H1 (cell line): ENCODE data around the gene LURAP1L. TPM values are rescaled to one million over a fixed set of nuclear protein-coding genes. Genes with fewer than 3 reads are reported as not detected.

ENCODE experiments used
- CTCF ChIA-PET: fragments of 300-600 bp; sonication (Branson Sonifier 250); formaldehyde crosslinking; loops from one replicate; lab custom pipeline; 2021; ENCODE audit not compliant: partially characterized antibody; lab: Charles Lee
- POLR2A ChIA-PET: fragments of 300-600 bp; sonication (Branson Sonifier 250); formaldehyde crosslinking; loops from one replicate; lab custom pipeline; 2021; ENCODE audit warnings: inconsistent platforms; ENCODE audit not compliant: partially characterized antibody; lab: Charles Lee
- DNase-seq, 2 experiments: peaks; one replicate each; pipeline versions ENCODE4 v3.0.0 to v3.0.0-alpha.2; 2010 to 2022; ENCODE audit warnings: low spot score in 2 of 2, low read depth in 1 of 2, mixed read lengths in 1 of 2
- FAIRE-seq: peaks from 2 replicates; lab custom pipeline; 2011; peaks lifted over from hg19 to GRCh38; lab: Jason Lieb, UNC
- H2AFZ ChIP-seq: 2 replicates; pipeline ENCODE4 v1.8.1; 2012; ENCODE audit warnings: low read length, inconsistent platforms
- H2AK5ac ChIP-seq: 2 replicates; pipeline ENCODE4 v1.6.1; 2013; ENCODE audit warnings: low read depth, low read length
- H2BK120ac ChIP-seq: replicated peaks from 2 replicates; pipeline ENCODE3; 2013; ENCODE audit warnings: low read depth, low read length, inconsistent platforms
- H2BK12ac ChIP-seq: 2 replicates; pipeline ENCODE4 v1.6.1; 2013; ENCODE audit warnings: low read depth, low read length
- H2BK15ac ChIP-seq: 2 replicates; pipeline ENCODE4 v1.6.1; 2013; ENCODE audit warnings: low read length
- H2BK20ac ChIP-seq: 2 replicates; pipeline ENCODE4 v1.6.1; 2013; ENCODE audit warnings: low read length
- H2BK5ac ChIP-seq: 2 replicates; pipeline ENCODE4 v1.6.1; 2013; ENCODE audit warnings: low read depth, low read length
- H3K14ac ChIP-seq: 2 replicates; pipeline ENCODE4 v1.6.1; 2013; ENCODE audit warnings: inconsistent platforms; ENCODE audit not compliant: insufficient read length
- H3K18ac ChIP-seq: 2 replicates; pipeline ENCODE4 v1.6.1; 2013; ENCODE audit warnings: low read length; ENCODE audit errors: extremely low read depth
- H3K23ac ChIP-seq: 2 replicates; pipeline ENCODE4 v1.6.1; 2013; ENCODE audit warnings: inconsistent platforms; ENCODE audit not compliant: insufficient read length
- H3K23me2 ChIP-seq: 2 replicates; pipeline ENCODE4 v1.6.1; 2013; ENCODE audit warnings: low read depth, low read length
- H3K27ac ChIP-seq: 2 replicates; pipeline ENCODE4 v1.6.1; 2011; ENCODE audit warnings: low read depth, low read length, inconsistent platforms
- H3K27me3 ChIP-seq, 4 experiments: replicated peaks in 1 of 4; 1 replicate in 1 of 4; 2 replicates in 3 of 4; pipeline versions ENCODE4 v1.6.1 to v1.8.1; 2011 to 2013; ENCODE audit warnings: low read length in 3 of 4, mild to moderate bottlenecking in 3 of 4, inconsistent platforms in 2 of 4, mixed read lengths in 2 of 4, moderate library complexity in 1 of 4; ENCODE audit not compliant: control insufficient read depth in 3 of 4, insufficient read depth in 3 of 4; ENCODE audit errors: extremely low read depth in 1 of 4
- H3K36me3 ChIP-seq, 4 experiments: 2 replicates each; pipeline versions ENCODE4 v1.6.1 to v1.8.1; 2011 to 2013; ENCODE audit warnings: mild to moderate bottlenecking in 4 of 4, low read length in 3 of 4, moderate library complexity in 2 of 4, control low read depth in 1 of 4, inconsistent platforms in 1 of 4; ENCODE audit not compliant: insufficient read depth in 4 of 4, control insufficient read depth in 2 of 4
- H3K4ac ChIP-seq: replicated peaks from 2 replicates; pipeline ENCODE3; 2013; ENCODE audit warnings: low read length, low read depth, mixed read lengths, inconsistent platforms; ENCODE audit not compliant: insufficient read length
- H3K4me1 ChIP-seq, 4 experiments: replicated peaks in 1 of 4; 1 replicate in 1 of 4; 2 replicates in 3 of 4; pipeline versions ENCODE4 v1.6.1 to v1.8.1; 2011 to 2013; ENCODE audit warnings: low read length in 3 of 4, inconsistent platforms in 2 of 4, mixed read lengths in 1 of 4; ENCODE audit not compliant: insufficient read depth in 4 of 4, control insufficient read depth in 3 of 4
- H3K4me2 ChIP-seq, 2 experiments: 2 replicates each; pipeline versions ENCODE4 v1.6.1 to v1.8.1; 2011 to 2013; ENCODE audit warnings: low read depth in 2 of 2, low read length in 2 of 2, control low read depth in 1 of 2, inconsistent platforms in 1 of 2, mild to moderate bottlenecking in 1 of 2; ENCODE audit not compliant: insufficient read depth in 1 of 2
- H3K4me3 ChIP-seq, 4 experiments: fragments of 200-600, 300-600 bp in 1 of 4; sonication (generic), shearing (Covaris generic), sonication (Bioruptor Twin) in 1 of 4; 2 replicates each; pipeline versions ENCODE4 v1.5.1 to v1.8.1; 2011 to 2016; ENCODE audit warnings: low read length in 4 of 4, low read depth in 3 of 4, control low read depth in 2 of 4, inconsistent platforms in 2 of 4, mild to moderate bottlenecking in 2 of 4, mixed read lengths in 1 of 4, moderate library complexity in 1 of 4; ENCODE audit not compliant: insufficient read depth in 2 of 4; ENCODE audit errors: extremely low read depth in 1 of 4
- H3K56ac ChIP-seq: replicated peaks from 2 replicates; pipeline ENCODE3; 2013; ENCODE audit warnings: low read depth, mild to moderate bottlenecking, mixed read lengths, low read length, inconsistent platforms; ENCODE audit not compliant: insufficient read length
- H3K79me1 ChIP-seq: 2 replicates; pipeline ENCODE4 v1.6.1; 2013; ENCODE audit warnings: low read depth, low read length, control low read depth
- H3K79me2 ChIP-seq, 2 experiments: 2 replicates each; pipeline versions ENCODE4 v1.6.1 to v1.8.1; 2012 to 2013; ENCODE audit warnings: low read length in 2 of 2, mild to moderate bottlenecking in 2 of 2, inconsistent platforms in 1 of 2; ENCODE audit not compliant: insufficient read depth in 2 of 2, control insufficient read depth in 1 of 2
- H3K9ac ChIP-seq, 4 experiments: replicated peaks in 1 of 4; 1 replicate in 1 of 4; 2 replicates in 3 of 4; pipeline versions ENCODE4 v1.6.1 to v1.8.1; 2011 to 2013; ENCODE audit warnings: low read depth in 3 of 4, low read length in 3 of 4, control low read depth in 2 of 4, mild to moderate bottlenecking in 2 of 4, moderate library complexity in 2 of 4, inconsistent platforms in 1 of 4; ENCODE audit errors: extremely low read depth in 1 of 4
- H3K9me3 ChIP-seq, 2 experiments: 2 replicates each; pipeline versions ENCODE4 v1.6.1 to v1.8.1; 2012 to 2013; ENCODE audit warnings: mild to moderate bottlenecking in 2 of 2, moderate library complexity in 2 of 2, control low read depth in 1 of 2, inconsistent platforms in 1 of 2, low read depth in 1 of 2, low read length in 1 of 2, mixed read lengths in 1 of 2; ENCODE audit not compliant: insufficient read depth in 2 of 2
- H4K20me1 ChIP-seq, 2 experiments: replicated peaks in 1 of 2; 2 replicates each; pipeline versions ENCODE3 to v1.8.1; 2011 to 2013; ENCODE audit warnings: inconsistent platforms in 2 of 2, low read length in 2 of 2, mild to moderate bottlenecking in 1 of 2; ENCODE audit not compliant: insufficient read depth in 2 of 2, control insufficient read depth in 1 of 2
- H4K5ac ChIP-seq: 2 replicates; pipeline ENCODE4 v1.6.1; 2013; ENCODE audit warnings: low read length, low read depth, mixed read lengths, inconsistent platforms; ENCODE audit not compliant: insufficient read length
- H4K8ac ChIP-seq: 2 replicates; pipeline ENCODE4 v1.8.0; 2013; ENCODE audit warnings: mild to moderate bottlenecking, moderate library complexity, low read length, inconsistent platforms; ENCODE audit not compliant: insufficient read depth; ENCODE audit errors: extremely low read depth
- H4K91ac ChIP-seq: replicated peaks from 2 replicates; pipeline ENCODE3; 2013; ENCODE audit warnings: low read length, mixed read lengths, inconsistent platforms; ENCODE audit not compliant: insufficient read length
- ASH2L ChIP-seq: fragments of 200-600, 300-600 bp; sonication (generic); IDR thresholded peaks from one replicate; pipeline ENCODE4 v1.7.1; 2017; ENCODE audit warnings: low read length
- BACH1 ChIP-seq: IDR thresholded peaks from 2 replicates; pipeline ENCODE4 v1.6.1; 2012; ENCODE audit warnings: low read length, improper control_type of control experiment
- CHD2 ChIP-seq: IDR thresholded peaks from 2 replicates; pipeline ENCODE4 v1.6.1; 2012; ENCODE audit warnings: low read length, improper control_type of control experiment
- CTCF ChIP-seq, 3 experiments: IDR thresholded peaks; 1 replicate in 2 of 3; 2 replicates in 1 of 3; pipeline versions ENCODE4 v1.5.1 to v1.6.1; 2011; ENCODE audit warnings: low read length in 3 of 3, mild to moderate bottlenecking in 3 of 3, inconsistent platforms in 2 of 3, low read depth in 1 of 3, moderate library complexity in 1 of 3; ENCODE audit not compliant: insufficient read depth in 1 of 3; ENCODE audit errors: control extremely low read depth in 1 of 3
- EGR1 ChIP-seq: IDR thresholded peaks from 2 replicates; pipeline ENCODE4 v1.6.1; 2011; ENCODE audit warnings: low read depth, low read length, borderline replicate concordance
- EZH2 ChIP-seq: fragments of 200-600 bp; sonication (generic); IDR thresholded peaks from 2 replicates; pipeline ENCODE4 v1.7.1; 2012; ENCODE audit warnings: low read depth, mild to moderate bottlenecking, moderate library complexity, low read length, inconsistent platforms; ENCODE audit not compliant: severe bottlenecking
- GABPA ChIP-seq: IDR thresholded peaks from 2 replicates; pipeline ENCODE4 v1.6.1; 2011; ENCODE audit warnings: mild to moderate bottlenecking, low read length, moderate library complexity, borderline replicate concordance; ENCODE audit not compliant: insufficient read depth
- JUN ChIP-seq: IDR thresholded peaks from 2 replicates; pipeline ENCODE4 v1.6.1; 2011; ENCODE audit warnings: low read depth, mild to moderate bottlenecking, improper control_type of control experiment, low read length
- POLR2A ChIP-seq, 2 experiments: IDR thresholded peaks; 1 replicate in 1 of 2; 2 replicates in 1 of 2; pipeline ENCODE4 v1.6.1; 2011; ENCODE audit warnings: low read depth in 2 of 2, low read length in 2 of 2, mild to moderate bottlenecking in 2 of 2; ENCODE audit errors: control extremely low read depth in 1 of 2
- SAP30 ChIP-seq: fragments of 300-600 bp; sonication (generic); IDR thresholded peaks from 2 replicates; pipeline ENCODE4 v1.7.1; 2012; ENCODE audit warnings: low read length, moderate library complexity, mild to moderate bottlenecking, inconsistent platforms; ENCODE audit not compliant: insufficient read depth, insufficient replicate concordance
- SP2 ChIP-seq: IDR thresholded peaks from 2 replicates; pipeline ENCODE4 v1.6.1; 2012; ENCODE audit warnings: mild to moderate bottlenecking, low read length, inconsistent platforms
- SP4 ChIP-seq: IDR thresholded peaks from 2 replicates; pipeline ENCODE4 v1.6.1; 2012; ENCODE audit warnings: low read length, inconsistent platforms
- SUZ12 ChIP-seq: fragments of 200-600 bp; sonication (generic); IDR thresholded peaks from 2 replicates; pipeline ENCODE4 v1.6.1; 2012; ENCODE audit warnings: mild to moderate bottlenecking, inconsistent platforms, low read length, moderate library complexity, mixed read lengths
- TCF12 ChIP-seq: IDR thresholded peaks from 2 replicates; pipeline ENCODE4 v1.6.1; 2011; ENCODE audit warnings: low read depth, mild to moderate bottlenecking, low read length
- polyA plus RNA-seq, 7 experiments: library from polyadenylated mRNA; depleted of rRNA in 3 of 7; stranded (reverse) in 5 of 7; unstranded in 2 of 7; fragments of >200 nt in 5 of 7; fragments of 200-250 nt in 2 of 7; gene quantifications; 1 replicate in 5 of 7; 2 replicates in 1 of 7; 4 replicates in 1 of 7; pipeline versions ENCODE4 v1.2.1 to v1.2.3, GENCODE V29; 2011 to 2013; ENCODE audit warnings: missing spikeins in 2 of 7, mixed read lengths in 2 of 7
- total RNA-seq: library from RNA; stranded (reverse); fragmentation: NEBNext Ultra II Directional; extraction: Animal tissue kit (Norgen Biotek cat#: 25700); gene quantifications from 2 replicates; pipeline ENCODE4 v1.2.1, GENCODE V29; 2021

The LURAP1L gene
- total and polyA plus RNA-seq, 2 of the 8 experiments (the other 6 are each of a cell fraction or from before 2014, with no cell fraction given): 0.63 to 1.2 TPM

- no peak for FAIRE-seq
- H3K36me3 ChIP-seq: no peaks in the 10 kb centered on the region
- no peak overlapping the region for H2BK120ac ChIP-seq
- no peaks in the 10 kb centered on the region for H4K20me1 ChIP-seq
- no peak overlapping the region for H2AK5ac ChIP-seq
- ChIA-PET CTCF (interaction anchor here (1.6 kb wide), 1 partner anchor 28 kb away, joined by 4 read pairs; no protein-coding TSS in a partner anchor), POLR2A (no interaction called here)
- no peaks in the 10 kb centered on the region for H3K4me1 ChIP-seq
- no peak overlapping the region for H3K27ac ChIP-seq
- H3K4me2 ChIP-seq: no peak overlapping the region
- H3K79me2 ChIP-seq: no peaks in the 10 kb centered on the region
- no peak overlapping the region for H2BK5ac ChIP-seq
- H3K18ac ChIP-seq: no peak overlapping the region
- no peak overlapping the region for H4K8ac ChIP-seq
- no peak overlapping the region for H3K4me3 ChIP-seq
- H3K79me1 ChIP-seq: no peaks in the 10 kb centered on the region
- H3K56ac ChIP-seq: no peak overlapping the region
- H4K91ac ChIP-seq: no peak overlapping the region
- H3K4ac ChIP-seq: no peak overlapping the region
- no peak overlapping the region for H2BK15ac ChIP-seq
- no peak overlapping the region for H2AFZ ChIP-seq
- no peaks in the 10 kb centered on the region for H3K27me3 ChIP-seq
- H4K5ac ChIP-seq: no peak overlapping the region
- H3K9me3 ChIP-seq: no peaks in the 10 kb centered on the region
- H3K9ac ChIP-seq: no peak overlapping the region
- no peak overlapping the region for H3K14ac ChIP-seq
- no peak overlapping the region for H2BK20ac ChIP-seq
- H3K23me2 ChIP-seq: no peaks in the 10 kb centered on the region
- DNase-seq: no peak
- H3K23ac ChIP-seq: no peak overlapping the region
- no peak overlapping the region for H2BK12ac ChIP-seq
- TF ChIP-seq CHD2 (no peak), GABPA (no peak), SP2 (no peak), BACH1 (no peak), ASH2L (no peak), EZH2 (no peak), SP4 (no peak), JUN (no peak), POLR2A (IDR thresholded peaks at IDR 0.05; ENCODE audit: control extremely low read depth in 1 of 2, low read depth in 2 of 2, low read length in 2 of 2) (no peak), SAP30 (no peak), EGR1 (no peak), CTCF (IDR thresholded peaks at IDR 0.05; ENCODE audit: control extremely low read depth in 1 of 3, insufficient read depth in 1 of 3, low read depth in 1 of 3, low read length in 3 of 3) (no peak), TCF12 (no peak), SUZ12 (no peak)
These were observed 25.9 kb upstream of the LURAP1L start for GRCh38 chr9:12748954-12749353.
